MCF 10A (cell line): ENCODE measurements around the gene PIK3CB. TPM values are rescaled to one million over a fixed set of nuclear protein-coding genes. Genes with fewer than 3 reads are reported as not detected.
"Not testable (repeated sequence)": the region's sequence is repeated elsewhere in the genome, so short reads cannot be mapped to it uniquely, and the experiment has no call there.

Source experiments
- BruUV-seq: library from RNA; stranded (reverse); fragments of 400-500 nt; replicated peaks from 2 replicates; lab custom pipeline; 2021; lab: Mats Ljungman, UMichigan
- CTCF ChIA-PET: fragments of 300-600 bp; sonication (Branson Sonifier 250); formaldehyde crosslinking; extraction: SDS; loops from one replicate; lab custom pipeline; 2021; ENCODE audit warnings: antibody characterized with exemption, inconsistent platforms; lab: Yijun Ruan, JAX
- POLR2A ChIA-PET: fragments of 300-600, 350-650 bp; sonication (Branson Sonifier 250); formaldehyde crosslinking; extraction: SDS; loops from one replicate; lab custom pipeline; 2020; ENCODE audit warnings: antibody characterized with exemption, inconsistent platforms; lab: Yijun Ruan, JAX
- DNase-seq: peaks from one replicate; pipeline ENCODE4 v3.0.0-alpha.2; 2018; ENCODE audit not compliant: unreplicated experiment
- H3K27ac Mint-ChIP-seq: one replicate; pipeline ENCODE4 v1.8.0; 2022; ENCODE audit warnings: mild to moderate bottlenecking, low read depth, mixed read lengths; ENCODE audit not compliant: unreplicated experiment
- H3K27me3 Mint-ChIP-seq: one replicate; pipeline ENCODE4 v1.8.0; 2022; ENCODE audit warnings: mixed read lengths; ENCODE audit not compliant: insufficient read depth, unreplicated experiment
- H3K36me3 Mint-ChIP-seq: one replicate; pipeline ENCODE4 v1.8.0; 2022; ENCODE audit warnings: mild to moderate bottlenecking, moderate library complexity, mixed read lengths; ENCODE audit not compliant: insufficient read depth, unreplicated experiment
- H3K4me1 Mint-ChIP-seq: one replicate; pipeline ENCODE4 v1.8.0; 2022; ENCODE audit warnings: mixed read lengths; ENCODE audit not compliant: insufficient read depth, unreplicated experiment
- H3K4me3 Mint-ChIP-seq: one replicate; pipeline ENCODE4 v1.8.0; 2022; ENCODE audit warnings: mild to moderate bottlenecking, moderate library complexity, mixed read lengths; ENCODE audit not compliant: unreplicated experiment
- H3K9me3 Mint-ChIP-seq: one replicate; pipeline ENCODE4 v1.8.0; 2022; ENCODE audit warnings: mixed read lengths; ENCODE audit not compliant: unreplicated experiment
- CTCF ChIP-seq: fragments of 200-600 bp; IDR thresholded peaks from one replicate; pipeline ENCODE4 v1.8.0; 2022; ENCODE audit warnings: antibody characterized with exemption, mild to moderate bottlenecking; ENCODE audit not compliant: unreplicated experiment
- intact Hi-C: fragments of 100-400 bp; cut with micrococcal nuclease; formaldehyde crosslinking; loops from 2 replicates; pipeline ENCODE4 v1.14.1; 2022
- total RNA-seq: library from RNA; stranded (reverse); gene quantifications from 2 replicates; pipeline ENCODE4 v1.2.3, GENCODE V29; 2022

PIK3CB gene
- total RNA-seq, 1 experiment from 2014 or later, result 21.1 TPM

GRCh38 chr3:138835397-138835757 is 649 bp upstream of the PIK3CB start:
- peak overlapping the region; percentile 90 for H3K27ac Mint-ChIP-seq
- no peak for TF ChIP-seq CTCF
- intact Hi-C loops, result loop anchor here (2.0 to 10.0 kb wide), 3 partner anchors 61 to 341 kb away; partner anchors contain the start of gene CEP70
- ChIA-PET CTCF (interaction anchor here (0.6 to 2.6 kb wide), 6 partner anchors 26 to 148 kb away, joined by 3 to 15 read pairs (median 3); no protein-coding TSS in a partner anchor), POLR2A (interaction anchor here (0.6 to 3.2 kb wide), 15 partner anchors 10 to 527 kb away, joined by 3 to 28 read pairs (median 4); no protein-coding TSS in a partner anchor)
- no peaks in the 10 kb centered on the region for H3K36me3 Mint-ChIP-seq
- BruUV-seq, result TSS peak; percentile 92
- H3K27me3 Mint-ChIP-seq, result no peaks in the 10 kb centered on the region
- no peaks in the 10 kb centered on the region for H3K9me3 Mint-ChIP-seq
- no peak for DNase-seq
- H3K4me1 Mint-ChIP-seq, result peaks cover 17% of the 10 kb centered on the region
- peak overlapping the region; percentile 82 for H3K4me3 Mint-ChIP-seq

GRCh38 chr3:138833899-138834595 is 681 bp downstream of the PIK3CB start:
- Mint-ChIP-seq H3K9me3 (no peaks in the 10 kb centered on the region), H3K27ac (peak overlapping the region; percentile 90), H3K36me3 (no peaks in the 10 kb centered on the region), H3K27me3 (no peaks in the 10 kb centered on the region), H3K4me1 (peaks cover 23% of the 10 kb centered on the region), H3K4me3 (peak overlapping the region; percentile 82)
- BruUV-seq, result no TSS peak
- peak; percentile 50 for DNase-seq
- intact Hi-C loops, result loop anchor here (1.0 to 10.0 kb wide), 5 partner anchors 59 to 339 kb away; partner anchors contain the start of gene CEP70
- TF ChIP-seq CTCF, result no peak
- CTCF ChIA-PET, result interaction anchor here (0.5 to 2.6 kb wide), 3 partner anchors 37 to 226 kb away, joined by 3 to 15 read pairs (median 4); no protein-coding TSS in a partner anchor
- POLR2A ChIA-PET, result interaction anchor here (0.6 to 3.2 kb wide), 13 partner anchors 8 to 240 kb away, joined by 3 to 28 read pairs (median 5); partner anchors contain the start of gene CEP70

- H3K27ac Mint-ChIP-seq, BruUV-seq, POLR2A ChIA-PET, H3K36me3 Mint-ChIP-seq, DNase-seq, H3K9me3 Mint-ChIP-seq, H3K4me3 Mint-ChIP-seq, H3K27me3 Mint-ChIP-seq: not testable (repeated sequence)
- intact Hi-C loops, result loop anchor here (5.0 to 10.0 kb wide), 3 partner anchors 135 to 338 kb away; partner anchors contain the start of gene CEP70
- peaks cover 23% of the 10 kb centered on the region for H3K4me1 Mint-ChIP-seq
- CTCF ChIA-PET, result interaction anchor here (0.6 to 1.0 kb wide), 2 partner anchors 75 to 82 kb away, joined by 4 to 10 read pairs; no protein-coding TSS in a partner anchor
Observed at GRCh38 chr3:138832473-138833057, 2.2 kb downstream of the PIK3CB start.

- peaks cover 16% of the 10 kb centered on the region for H3K36me3 Mint-ChIP-seq
- ChIA-PET POLR2A (no interaction called here), CTCF (interaction anchor here (1.0 to 2.6 kb wide), 2 partner anchors 84 to 86 kb away, joined by 3 to 9 read pairs; no protein-coding TSS in a partner anchor)
- TF ChIP-seq CTCF, result no peak
- no peaks in the 10 kb centered on the region for H3K27me3 Mint-ChIP-seq
- no peaks in the 10 kb centered on the region for H3K9me3 Mint-ChIP-seq
- no peak overlapping the region for H3K4me3 Mint-ChIP-seq
- intact Hi-C loops, result loop anchor here (5.0 to 10.0 kb wide), 3 partner anchors 133 to 335 kb away; partner anchors contain the start of gene CEP70
- no TSS peak for BruUV-seq
- H3K27ac Mint-ChIP-seq, result no peak overlapping the region
- peaks cover 17% of the 10 kb centered on the region for H3K4me1 Mint-ChIP-seq
- no peak for DNase-seq
Observed at GRCh38 chr3:138829886-138830510, 4.7 kb downstream of the PIK3CB start.
